ENCODE data around the gene GRPEL2. TPM values are rescaled to one million over a fixed set of nuclear protein-coding genes. Genes with fewer than 3 reads are reported as not detected.

GRPEL2 gene
- total RNA-seq, 1 experiment from 2014 or later = 36.8 TPM

- Histone ChIP-seq H3K36me3 (ENCODE audit: control insufficient read depth, insufficient read depth, low read length) (no peaks in the 10 kb centered on the region), H3K4me1 (no peaks in the 10 kb centered on the region), H3K9me3 (no peaks in the 10 kb centered on the region), H3K4me3 (ENCODE audit: low read depth, low read length) (no peak overlapping the region), H3K27me3 (replicated peaks; ENCODE audit: control insufficient read depth, insufficient read depth, low read length) (peaks cover 2% of the 10 kb centered on the region; the same call in 1 of the 2 replicates)
- Mint-ChIP-seq H3K9me3 (ENCODE audit: unreplicated experiment) (no peaks in the 10 kb centered on the region), H3K36me3 (ENCODE audit: insufficient read depth, unreplicated experiment) (no peaks in the 10 kb centered on the region), H3K27ac (ENCODE audit: unreplicated experiment) (no peak overlapping the region), H3K27me3 (ENCODE audit: insufficient read depth, unreplicated experiment) (peaks cover 3% of the 10 kb centered on the region), H3K4me3 (ENCODE audit: unreplicated experiment) (no peak overlapping the region), H3K4me1 (ENCODE audit: low read depth, unreplicated experiment) (no peaks in the 10 kb centered on the region)
- ChIA-PET CTCF (no interaction called here), POLR2A (no interaction called here)
- no peak for TF ChIP-seq CTCF (IDR thresholded peaks at IDR 0.05; ENCODE audit: insufficient read depth in 1 of 2, low read depth in 1 of 2, low read length in 1 of 2, severe bottlenecking in 1 of 2, unreplicated experiment in 1 of 2)
- intact Hi-C loops (cut with micrococcal nuclease; ENCODE audit: unreplicated experiment) = no loop called here
- DNase-seq = no peak
- no TSS peak for BruUV-seq (replicated peaks)
Measured at GRCh38 chr5:149303210-149303609, 42.1 kb upstream of the GRPEL2 start.

- intact Hi-C loops (cut with micrococcal nuclease; ENCODE audit: unreplicated experiment) = no loop called here
- Histone ChIP-seq H3K36me3 (ENCODE audit: control insufficient read depth, insufficient read depth, low read length) (no peaks in the 10 kb centered on the region), H3K9me3 (no peaks in the 10 kb centered on the region), H3K4me1 (no peaks in the 10 kb centered on the region), H3K4me3 (ENCODE audit: low read depth, low read length) (no peak overlapping the region), H3K27me3 (replicated peaks; ENCODE audit: control insufficient read depth, insufficient read depth, low read length) (peaks cover 2% of the 10 kb centered on the region; the same call in 1 of the 2 replicates)
- no peak overlapping the region for H3K4me3 Mint-ChIP-seq (ENCODE audit: unreplicated experiment)
- POLR2A ChIA-PET = no interaction called here
- DNase-seq = no peak
- no TSS peak for BruUV-seq (replicated peaks)
- CTCF ChIA-PET = interaction anchor here (0.6 kb wide), 1 partner anchor 883 kb away, joined by 3 read pairs; no protein-coding TSS in a partner anchor
- H3K27ac Mint-ChIP-seq (ENCODE audit: unreplicated experiment) = no peak overlapping the region
- H3K27me3 Mint-ChIP-seq (ENCODE audit: insufficient read depth, unreplicated experiment) = peaks cover 3% of the 10 kb centered on the region
- H3K9me3 Mint-ChIP-seq (ENCODE audit: unreplicated experiment) = no peaks in the 10 kb centered on the region
- no peaks in the 10 kb centered on the region for H3K4me1 Mint-ChIP-seq (ENCODE audit: low read depth, unreplicated experiment)
- no peak for TF ChIP-seq CTCF (IDR thresholded peaks at IDR 0.05; ENCODE audit: insufficient read depth in 1 of 2, low read depth in 1 of 2, low read length in 1 of 2, severe bottlenecking in 1 of 2, unreplicated experiment in 1 of 2)
- H3K36me3 Mint-ChIP-seq (ENCODE audit: insufficient read depth, unreplicated experiment) = no peaks in the 10 kb centered on the region
Measured at GRCh38 chr5:149304195-149305078, 40.9 kb upstream of the GRPEL2 start.

- intact Hi-C loops (cut with micrococcal nuclease; ENCODE audit: unreplicated experiment) = no loop called here
- H3K9me3 Mint-ChIP-seq (ENCODE audit: unreplicated experiment) = no peaks in the 10 kb centered on the region
- no peaks in the 10 kb centered on the region for H3K36me3 Mint-ChIP-seq (ENCODE audit: insufficient read depth, unreplicated experiment)
- H3K9me3 ChIP-seq = no peaks in the 10 kb centered on the region
- peaks cover 2% of the 10 kb centered on the region; the same call in 1 of the 2 replicates for H3K27me3 ChIP-seq (replicated peaks; ENCODE audit: control insufficient read depth, insufficient read depth, low read length)
- ChIA-PET CTCF (no interaction called here), POLR2A (no interaction called here)
- TF ChIP-seq CTCF (IDR thresholded peaks at IDR 0.05; ENCODE audit: insufficient read depth in 1 of 2, low read depth in 1 of 2, low read length in 1 of 2, severe bottlenecking in 1 of 2, unreplicated experiment in 1 of 2) = no peak
- no peaks in the 10 kb centered on the region for H3K36me3 ChIP-seq (ENCODE audit: control insufficient read depth, insufficient read depth, low read length)
- H3K4me1 Mint-ChIP-seq (ENCODE audit: low read depth, unreplicated experiment) = no peaks in the 10 kb centered on the region
- no peak overlapping the region for H3K4me3 Mint-ChIP-seq (ENCODE audit: unreplicated experiment)
- no peak overlapping the region for H3K27ac Mint-ChIP-seq (ENCODE audit: unreplicated experiment)
- peaks cover 13% of the 10 kb centered on the region for H3K27me3 Mint-ChIP-seq (ENCODE audit: insufficient read depth, unreplicated experiment)
- H3K4me3 ChIP-seq (ENCODE audit: low read depth, low read length) = no peak overlapping the region
- no peaks in the 10 kb centered on the region for H3K4me1 ChIP-seq
- BruUV-seq (replicated peaks) = no TSS peak
- DNase-seq = no peak
Measured at GRCh38 chr5:149309354-149309753, 35.9 kb upstream of the GRPEL2 start.

Measured in Caco-2 (cell line).